HCT116 (cell line): ENCODE measurements around the gene MRPL21. TPM values are rescaled to one million over a fixed set of nuclear protein-coding genes. Genes with fewer than 3 reads are reported as not detected.

Source experiments
- ATAC-seq: fragments of 200-7000 bp; cut with Tn5 transposase; 2 replicates; pipeline ENCODE4 v1.9.1; 2020; ENCODE audit warnings: mild to moderate bottlenecking, moderate library complexity
- BruUV-seq: library from RNA; stranded (reverse); fragments of 400-500 nt; replicated peaks from 2 replicates; lab custom pipeline; 2021; lab: Mats Ljungman, UMichigan
- CTCF ChIA-PET: fragments of 300-600 bp; sonication (Branson Sonifier 250); formaldehyde crosslinking; loops from one replicate; lab custom pipeline; 2021; ENCODE audit warnings: antibody characterized with exemption; lab: Charles Lee
- POLR2A ChIA-PET: fragments of 300-600, 350-600 bp; sonication (Branson Sonifier 250); formaldehyde crosslinking; loops from one replicate; lab custom pipeline; 2021; ENCODE audit warnings: antibody characterized with exemption; lab: Charles Lee
- RAD21 ChIA-PET, 2 experiments: fragments of 300-600 bp; sonication (Branson Sonifier 250); formaldehyde crosslinking; loops; one replicate each; lab custom pipeline; 2023; ENCODE audit warnings: low total read pairs in 2 of 2; ENCODE audit not compliant: uncharacterized antibody in 2 of 2, unreplicated experiment in 2 of 2, low non-redundant PET in 1 of 2; lab: Charles Lee
- DNase-seq: peaks from one replicate; pipeline ENCODE4 v3.0.0-alpha.2; 2010; ENCODE audit warnings: low read depth, low spot score
- H2AFZ ChIP-seq: fragments of 200-600 bp; shearing (Covaris generic), sonication (generic); 2 replicates; pipeline ENCODE4 v1.6.1; 2017; ENCODE audit warnings: low read depth, mixed run types, mixed read lengths, antibody characterized with exemption, low read length; ENCODE audit not compliant: poor library complexity, severe bottlenecking
- H3K27ac ChIP-seq: 2 replicates; pipeline ENCODE4 v1.5.1; 2012; ENCODE audit warnings: low read depth, low read length
- H3K27me3 ChIP-seq: fragments of 200-600 bp; sonication (generic); 2 replicates; pipeline ENCODE4 v1.6.1; 2016; ENCODE audit warnings: mixed run types, low read length, mixed read lengths; ENCODE audit not compliant: insufficient read depth
- H3K36me3 ChIP-seq, 2 experiments: fragments of 200-500 bp in 1 of 2; fragments of 200-600 bp in 1 of 2; sonication (Bioruptor generic) in 1 of 2; sonication (generic) in 1 of 2; 2 replicates each; pipeline versions ENCODE4 v1.5.1 to v1.6.1; 2014 to 2016; ENCODE audit warnings: low read length in 2 of 2, inconsistent platforms in 1 of 2, mixed read lengths in 1 of 2, mixed run types in 1 of 2; ENCODE audit not compliant: insufficient read depth in 2 of 2, control insufficient read depth in 1 of 2
- H3K4me1 ChIP-seq, 2 experiments: fragments of 200-600 bp in 1 of 2; sonication (generic) in 1 of 2; 2 replicates each; pipeline versions ENCODE4 v1.5.1 to v1.6.1; 2012 to 2017; ENCODE audit warnings: low read length in 2 of 2, inconsistent platforms in 1 of 2, mild to moderate bottlenecking in 1 of 2, mixed read lengths in 1 of 2, mixed run types in 1 of 2, moderate library complexity in 1 of 2; ENCODE audit not compliant: insufficient read depth in 2 of 2, control insufficient read depth in 1 of 2
- H3K4me2 ChIP-seq: fragments of 200-600 bp; sonication (generic); 2 replicates; pipeline ENCODE4 v1.6.1; 2017; ENCODE audit warnings: mixed run types, low read length, mixed read lengths
- H3K4me3 ChIP-seq, 2 experiments: fragments of 200-600 bp in 1 of 2; sonication (generic) in 1 of 2; replicated peaks in 1 of 2; 2 replicates each; pipeline ENCODE4 v1.5.1; 2011 to 2016; ENCODE audit warnings: low read length in 2 of 2, control low read depth in 1 of 2, low read depth in 1 of 2, mild to moderate bottlenecking in 1 of 2, mixed read lengths in 1 of 2, mixed run types in 1 of 2
- H3K79me2 ChIP-seq: fragments of 200-600 bp; sonication (generic); 2 replicates; pipeline ENCODE4 v1.6.1; 2017; ENCODE audit warnings: mild to moderate bottlenecking, mixed run types, low read length, moderate library complexity, mixed read lengths; ENCODE audit not compliant: insufficient read depth
- H3K9ac ChIP-seq: fragments of 200-600 bp; sonication (generic); 2 replicates; pipeline ENCODE4 v1.6.1; 2016; ENCODE audit warnings: low read length, mixed read lengths
- H3K9me2 ChIP-seq: fragments of 200-600 bp; sonication (generic), shearing (Covaris generic); 2 replicates; pipeline ENCODE4 v1.6.1; 2017; ENCODE audit warnings: mixed run types, mild to moderate bottlenecking, moderate library complexity; ENCODE audit not compliant: insufficient read depth
- H3K9me3 ChIP-seq, 2 experiments: fragments of 200-500 bp in 1 of 2; fragments of 200-600 bp in 1 of 2; sonication (Bioruptor generic) in 1 of 2; sonication (generic) in 1 of 2; 2 replicates each; pipeline ENCODE4 v1.6.1; 2014 to 2017; ENCODE audit warnings: low read length in 2 of 2, mixed read lengths in 2 of 2, inconsistent platforms in 1 of 2, low read depth in 1 of 2, mild to moderate bottlenecking in 1 of 2, mixed run types in 1 of 2, moderate library complexity in 1 of 2; ENCODE audit not compliant: control insufficient read depth in 1 of 2, insufficient read depth in 1 of 2
- H4K20me1 ChIP-seq: fragments of 200-600 bp; sonication (generic), shearing (Covaris generic); 2 replicates; pipeline ENCODE4 v1.6.1; 2017; ENCODE audit warnings: mixed run types, mild to moderate bottlenecking, moderate library complexity; ENCODE audit not compliant: insufficient read depth
- EGR1 ChIP-seq: IDR thresholded peaks from 2 replicates; pipeline ENCODE4 v1.6.1; 2012; ENCODE audit warnings: low read depth
- EZH2 ChIP-seq: fragments of 200-600 bp; sonication (generic); IDR thresholded peaks from 2 replicates; pipeline ENCODE4 v1.6.1; 2017; ENCODE audit warnings: antibody characterized with exemption, mixed run types
- EZH2phosphoT487 ChIP-seq: fragments of 200-600 bp; IDR thresholded peaks from 2 replicates; pipeline ENCODE4 v1.6.1; 2018; ENCODE audit warnings: antibody characterized with exemption, borderline replicate concordance
- JUND ChIP-seq: IDR thresholded peaks from 2 replicates; pipeline ENCODE4 v1.6.1; 2012
- POLR2AphosphoS5 ChIP-seq: IDR thresholded peaks from 2 replicates; pipeline ENCODE4 v1.6.1; 2011; ENCODE audit warnings: mild to moderate bottlenecking, low read depth, low read length, moderate library complexity
- TCF7L2 ChIP-seq: IDR thresholded peaks from 2 replicates; pipeline ENCODE4 v1.7.0; 2011; ENCODE audit warnings: borderline replicate concordance, inconsistent platforms; ENCODE audit not compliant: insufficient read depth, insufficient read length; ENCODE audit errors: extremely low read depth
- YY1 ChIP-seq: IDR thresholded peaks from 2 replicates; pipeline ENCODE4 v1.6.1; 2011; ENCODE audit warnings: low read length, low read depth, moderate library complexity, mild to moderate bottlenecking; ENCODE audit not compliant: insufficient replicate concordance; ENCODE audit errors: extremely low read depth
- intact Hi-C: fragments of 100-400 bp; cut with micrococcal nuclease; formaldehyde crosslinking; loops from 2 replicates; pipeline ENCODE4 v1.10.0; 2022
- total RNA-seq: library from RNA; stranded (reverse); gene quantifications from one replicate; pipeline ENCODE4 v1.2.1, GENCODE V29; 2021; ENCODE audit not compliant: unreplicated experiment
- TF ChIP-seq, protein P1 (sequence below): IDR thresholded peaks from 2 replicates; pipeline ENCODE4 v1.6.1; 2012
- TF ChIP-seq, protein P2 (sequence below): IDR thresholded peaks from 2 replicates; pipeline ENCODE4 v1.6.1; 2012; ENCODE audit warnings: low read depth

The MRPL21 gene
- total RNA-seq, 1 experiment from 2014 or later, result 90.2 TPM

DNA sequence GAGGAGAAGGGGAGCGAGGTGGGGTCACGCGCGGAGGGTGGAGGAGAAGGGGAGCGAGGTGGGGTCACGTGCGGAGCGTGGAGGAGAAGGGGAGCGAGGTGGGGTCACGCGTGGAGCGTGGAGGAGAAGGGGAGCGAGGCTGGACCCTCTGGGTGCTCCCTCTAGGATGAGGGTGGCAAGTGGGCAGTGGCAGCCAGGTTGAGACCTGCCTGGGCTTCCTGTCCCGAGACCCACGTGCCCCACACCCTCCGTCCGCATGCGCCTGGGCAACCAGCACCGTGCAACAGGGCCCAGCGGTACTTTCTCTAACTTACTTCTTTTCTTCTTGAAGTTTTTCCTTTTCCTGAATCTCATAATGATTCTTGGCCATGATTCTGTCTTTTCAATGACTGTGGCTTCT lies 11.1 kb downstream of the MRPL21 start:
- Histone ChIP-seq H3K4me1 (no peaks in the 10 kb centered on the region), H2AFZ (no peak overlapping the region), H3K27me3 (no peaks in the 10 kb centered on the region), H3K36me3 (peaks cover 32 to 36% of the 10 kb centered on the region in 2 experiments; a peak in 3 of 4 replicates), H3K9me3 (no peaks in the 10 kb centered on the region), H3K9me2 (no peaks in the 10 kb centered on the region), H3K4me2 (no peak overlapping the region), H3K79me2 (peaks cover 3% of the 10 kb centered on the region; the same call in 1 of the 2 replicates), H3K4me3 (no peak overlapping the region), H3K27ac (no peak overlapping the region), H3K9ac (no peak overlapping the region), H4K20me1 (no peaks in the 10 kb centered on the region)
- TF ChIP-seq, protein P1, sequence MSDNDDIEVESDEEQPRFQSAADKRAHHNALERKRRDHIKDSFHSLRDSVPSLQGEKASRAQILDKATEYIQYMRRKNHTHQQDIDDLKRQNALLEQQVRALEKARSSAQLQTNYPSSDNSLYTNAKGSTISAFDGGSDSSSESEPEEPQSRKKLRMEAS, result no peak
- TF ChIP-seq POLR2AphosphoS5 (no peak), EZH2 (no peak), JUND (no peak), EGR1 (no peak), YY1 (no peak), TCF7L2 (no peak), EZH2phosphoT487 (no peak)
- TF ChIP-seq, protein P2, sequence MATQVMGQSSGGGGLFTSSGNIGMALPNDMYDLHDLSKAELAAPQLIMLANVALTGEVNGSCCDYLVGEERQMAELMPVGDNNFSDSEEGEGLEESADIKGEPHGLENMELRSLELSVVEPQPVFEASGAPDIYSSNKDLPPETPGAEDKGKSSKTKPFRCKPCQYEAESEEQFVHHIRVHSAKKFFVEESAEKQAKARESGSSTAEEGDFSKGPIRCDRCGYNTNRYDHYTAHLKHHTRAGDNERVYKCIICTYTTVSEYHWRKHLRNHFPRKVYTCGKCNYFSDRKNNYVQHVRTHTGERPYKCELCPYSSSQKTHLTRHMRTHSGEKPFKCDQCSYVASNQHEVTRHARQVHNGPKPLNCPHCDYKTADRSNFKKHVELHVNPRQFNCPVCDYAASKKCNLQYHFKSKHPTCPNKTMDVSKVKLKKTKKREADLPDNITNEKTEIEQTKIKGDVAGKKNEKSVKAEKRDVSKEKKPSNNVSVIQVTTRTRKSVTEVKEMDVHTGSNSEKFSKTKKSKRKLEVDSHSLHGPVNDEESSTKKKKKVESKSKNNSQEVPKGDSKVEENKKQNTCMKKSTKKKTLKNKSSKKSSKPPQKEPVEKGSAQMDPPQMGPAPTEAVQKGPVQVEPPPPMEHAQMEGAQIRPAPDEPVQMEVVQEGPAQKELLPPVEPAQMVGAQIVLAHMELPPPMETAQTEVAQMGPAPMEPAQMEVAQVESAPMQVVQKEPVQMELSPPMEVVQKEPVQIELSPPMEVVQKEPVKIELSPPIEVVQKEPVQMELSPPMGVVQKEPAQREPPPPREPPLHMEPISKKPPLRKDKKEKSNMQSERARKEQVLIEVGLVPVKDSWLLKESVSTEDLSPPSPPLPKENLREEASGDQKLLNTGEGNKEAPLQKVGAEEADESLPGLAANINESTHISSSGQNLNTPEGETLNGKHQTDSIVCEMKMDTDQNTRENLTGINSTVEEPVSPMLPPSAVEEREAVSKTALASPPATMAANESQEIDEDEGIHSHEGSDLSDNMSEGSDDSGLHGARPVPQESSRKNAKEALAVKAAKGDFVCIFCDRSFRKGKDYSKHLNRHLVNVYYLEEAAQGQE, result no peak
- ChIA-PET POLR2A (no interaction called here), CTCF (no interaction called here), RAD21 (no interaction called here)
- intact Hi-C loops, result no loop called here
- no TSS peak for BruUV-seq
- ATAC-seq, result no peak
- no peak for DNase-seq
